AG04450 (cell line): ENCODE results near the gene CDH22. TPM values are rescaled to one million over a fixed set of nuclear protein-coding genes. Genes with fewer than 3 reads are reported as not detected.

Experiments
- CTCF ChIA-PET: fragments of 300-600, 350-600 bp; formaldehyde crosslinking; extraction: SDS; loops from one replicate; lab custom pipeline; 2022; ENCODE audit warnings: antibody characterized with exemption, inconsistent platforms; lab: Charles Lee
- POLR2A ChIA-PET: fragments of 350-600 bp; formaldehyde crosslinking; extraction: SDS; loops from one replicate; lab custom pipeline; 2021; ENCODE audit warnings: antibody characterized with exemption, inconsistent platforms; lab: Yijun Ruan, JAX
- DNase-seq: peaks from one replicate; pipeline ENCODE4 v3.0.0-alpha.2; 2011; ENCODE audit warnings: low read depth, low spot score
- H3K27ac ChIP-seq: one replicate; pipeline ENCODE4 v1.5.1; 2012; ENCODE audit warnings: low read depth, low read length, control low read depth
- H3K27me3 ChIP-seq: one replicate; pipeline ENCODE4 v1.6.0; 2012; ENCODE audit warnings: low read length; ENCODE audit not compliant: control insufficient read depth, insufficient read depth
- H3K4me3 ChIP-seq: 2 replicates; pipeline ENCODE4 v1.5.1; 2011; ENCODE audit warnings: mild to moderate bottlenecking, low read depth, low read length, control low read depth
- H3K9me3 ChIP-seq: 2 replicates; pipeline ENCODE4 v1.5.1; 2012; ENCODE audit warnings: low read length; ENCODE audit not compliant: control insufficient read depth, insufficient read depth
- CTCF ChIP-seq: IDR thresholded peaks from 2 replicates; pipeline ENCODE4 v1.5.1; 2011; ENCODE audit warnings: low read depth, low read length, control low read depth, inconsistent platforms
- polyA plus RNA-seq: library from polyadenylated mRNA; depleted of rRNA; stranded (reverse); fragments of >200 nt; gene quantifications from 2 replicates; pipeline ENCODE4 v1.2.3, GENCODE V29; 2011

CDH22 gene
- polyA plus RNA-seq, 1 experiment = not detected

GRCh38 chr20:46210672-46211330 lies 97.5 kb downstream of the CDH22 start:
- CTCF ChIA-PET = no interaction called here
- Histone ChIP-seq H3K9me3 (no peaks in the 10 kb centered on the region), H3K27me3 (peaks cover 31% of the 10 kb centered on the region), H3K27ac (no peak overlapping the region), H3K4me3 (no peak overlapping the region)
- DNase-seq = no peak
- TF ChIP-seq CTCF = no peak
- POLR2A ChIA-PET = no interaction called here

- DNase-seq = no peak
- no peaks in the 10 kb centered on the region for H3K9me3 ChIP-seq
- POLR2A ChIA-PET = no interaction called here
Observed at GRCh38 chr20:46209930-46210671, 98.2 kb downstream of the CDH22 start.

GRCh38 chr20:46207793-46208192 lies 100.5 kb downstream of the CDH22 start:
- H3K27ac ChIP-seq = no peak overlapping the region
- ChIA-PET POLR2A (no interaction called here), CTCF (no interaction called here)
- H3K27me3 ChIP-seq = peaks cover 39% of the 10 kb centered on the region
- H3K9me3 ChIP-seq = no peaks in the 10 kb centered on the region
- no peak for DNase-seq
- no peak for TF ChIP-seq CTCF
- no peak overlapping the region for H3K4me3 ChIP-seq

More at GRCh38 chr20:46209930-46210671, 98.2 kb downstream of the CDH22 start:
- no peak for TF ChIP-seq CTCF
- Histone ChIP-seq H3K27me3 (peaks cover 32% of the 10 kb centered on the region), H3K4me3 (no peak overlapping the region), H3K27ac (no peak overlapping the region)
- CTCF ChIA-PET = no interaction called here

- no peaks in the 10 kb centered on the region for H3K9me3 ChIP-seq
- H3K27me3 ChIP-seq = peaks cover 37% of the 10 kb centered on the region
- no peak for TF ChIP-seq CTCF
- ChIA-PET CTCF (no interaction called here), POLR2A (no interaction called here)
- H3K4me3 ChIP-seq = no peak overlapping the region
- H3K27ac ChIP-seq = no peak overlapping the region
- no peak for DNase-seq
Observed at GRCh38 chr20:46206992-46207549, 101.2 kb downstream of the CDH22 start.

- Histone ChIP-seq H3K9me3 (no peaks in the 10 kb centered on the region; the same call in 1 of the 2 replicates), H3K4me3 (no peak overlapping the region), H3K27ac (no peak overlapping the region), H3K27me3 (peaks cover 37% of the 10 kb centered on the region)
- DNase-seq = no peak
- ChIA-PET POLR2A (no interaction called here), CTCF (no interaction called here)
- TF ChIP-seq CTCF = no peak
Observed at GRCh38 chr20:46206025-46206424, 102.3 kb downstream of the CDH22 start.
